Nephron (organoid): ENCODE data around the gene CDH15.

Experiments used
- H3K27ac Mint-ChIP-seq, 3 experiments: 2 replicates each; pipeline ENCODE4 v1.8.0; 2020; ENCODE audit warnings: mixed read lengths in 3 of 3, mild to moderate bottlenecking in 2 of 3, moderate library complexity in 1 of 3
- H3K27me3 Mint-ChIP-seq: 2 replicates; pipeline ENCODE4 v1.8.0; 2021; ENCODE audit warnings: low read depth, mild to moderate bottlenecking, moderate library complexity, mixed read lengths
- H3K36me3 Mint-ChIP-seq: 2 replicates; pipeline ENCODE4 v1.8.0; 2020; ENCODE audit warnings: low read depth, mixed read lengths
- H3K4me1 Mint-ChIP-seq: 2 replicates; pipeline ENCODE4 v1.8.0; 2020; ENCODE audit warnings: mixed read lengths
- H3K4me3 Mint-ChIP-seq, 3 experiments: 2 replicates each; pipeline ENCODE4 v1.8.0; 2020; ENCODE audit warnings: mild to moderate bottlenecking in 3 of 3, mixed read lengths in 3 of 3, moderate library complexity in 2 of 3
- H3K9me3 Mint-ChIP-seq: 2 replicates; pipeline ENCODE4 v1.8.0; 2020; ENCODE audit warnings: mixed read lengths
- CTCF ChIP-seq, 3 experiments: fragments of 200-600 bp; sonication (generic); IDR thresholded peaks; one replicate each; pipeline ENCODE4 v1.5.0; 2021; ENCODE audit warnings: antibody characterized with exemption in 3 of 3; ENCODE audit not compliant: unreplicated experiment in 3 of 3

Gene CDH15

GRCh38 chr16:89222931-89223330, 51.4 kb downstream of the CDH15 start:
- no peak overlapping the region for H3K4me3 Mint-ChIP-seq
- H3K27ac Mint-ChIP-seq, result no peak overlapping the region
- H3K36me3 Mint-ChIP-seq, result peaks cover 58% of the 10 kb centered on the region
- H3K4me1 Mint-ChIP-seq, result peaks cover 5% of the 10 kb centered on the region
- peaks cover 24% of the 10 kb centered on the region for H3K9me3 Mint-ChIP-seq
- no peak for TF ChIP-seq CTCF (IDR thresholded peaks at IDR 0.05; ENCODE audit: unreplicated experiment in 3 of 3)
- no peaks in the 10 kb centered on the region for H3K27me3 Mint-ChIP-seq

GRCh38 chr16:89224665-89225064, 53.1 kb downstream of the CDH15 start:
- no peak overlapping the region for H3K4me3 Mint-ChIP-seq
- H3K27ac Mint-ChIP-seq, result no peak overlapping the region
- H3K9me3 Mint-ChIP-seq, result peaks cover 39% of the 10 kb centered on the region
- H3K27me3 Mint-ChIP-seq, result no peaks in the 10 kb centered on the region
- H3K4me1 Mint-ChIP-seq, result no peaks in the 10 kb centered on the region
- peaks cover 76% of the 10 kb centered on the region for H3K36me3 Mint-ChIP-seq
- TF ChIP-seq CTCF (IDR thresholded peaks at IDR 0.05; ENCODE audit: unreplicated experiment in 3 of 3), result no peak

GRCh38 chr16:89230255-89230654, 58.7 kb downstream of the CDH15 start:
- no peaks in the 10 kb centered on the region for H3K4me1 Mint-ChIP-seq
- no peak overlapping the region for H3K27ac Mint-ChIP-seq
- H3K36me3 Mint-ChIP-seq, result peaks cover 95% of the 10 kb centered on the region
- TF ChIP-seq CTCF (IDR thresholded peaks at IDR 0.05; ENCODE audit: unreplicated experiment in 3 of 3), result no peak
- H3K27me3 Mint-ChIP-seq, result peaks cover 4% of the 10 kb centered on the region
- H3K9me3 Mint-ChIP-seq, result peaks cover 50% of the 10 kb centered on the region
- H3K4me3 Mint-ChIP-seq, result no peak overlapping the region

GRCh38 chr16:89232107-89232506, 60.6 kb downstream of the CDH15 start:
- H3K27ac Mint-ChIP-seq, result no peak overlapping the region
- H3K36me3 Mint-ChIP-seq, result peaks cover 81% of the 10 kb centered on the region
- no peak overlapping the region for H3K4me3 Mint-ChIP-seq
- peaks cover 4% of the 10 kb centered on the region for H3K27me3 Mint-ChIP-seq
- no peaks in the 10 kb centered on the region for H3K4me1 Mint-ChIP-seq
- TF ChIP-seq CTCF (IDR thresholded peaks at IDR 0.05; ENCODE audit: unreplicated experiment in 3 of 3), result no peak
- H3K9me3 Mint-ChIP-seq, result peaks cover 39% of the 10 kb centered on the region

- Mint-ChIP-seq H3K4me3 (no peak overlapping the region), H3K4me1 (no peaks in the 10 kb centered on the region), H3K27ac (no peak overlapping the region), H3K36me3 (peaks cover 64% of the 10 kb centered on the region), H3K27me3 (peaks cover 4% of the 10 kb centered on the region), H3K9me3 (peaks cover 23% of the 10 kb centered on the region)
- TF ChIP-seq CTCF (IDR thresholded peaks at IDR 0.05; ENCODE audit: unreplicated experiment in 3 of 3), result no peak
Observed at GRCh38 chr16:89233678-89234490, 62.3 kb downstream of the CDH15 start.

- no peak overlapping the region for H3K27ac Mint-ChIP-seq
- peaks cover 4% of the 10 kb centered on the region for H3K4me1 Mint-ChIP-seq
- H3K4me3 Mint-ChIP-seq, result peak overlapping the region in 2 of 3 experiments; percentile 5 to 46
- no peak for TF ChIP-seq CTCF (IDR thresholded peaks at IDR 0.05; ENCODE audit: unreplicated experiment in 3 of 3)
- H3K36me3 Mint-ChIP-seq, result peaks cover 25% of the 10 kb centered on the region
- H3K27me3 Mint-ChIP-seq, result peaks cover 4% of the 10 kb centered on the region
- peaks cover 9% of the 10 kb centered on the region for H3K9me3 Mint-ChIP-seq
Observed at GRCh38 chr16:89237733-89238132, 66.2 kb downstream of the CDH15 start.
